HEK293 (cell line): ENCODE data around the gene IZUMO4.

Source experiments
- CTCF ChIP-seq: fragments of 450-650 bp; formaldehyde crosslinking; IDR thresholded peaks from 2 replicates; pipeline ENCODE4 v1.5.1; 2016; ENCODE audit warnings: missing biosample characterization, missing genetic modification characterization
- KLF10 ChIP-seq: fragments of 450-650 bp; IDR thresholded peaks from 2 replicates; pipeline ENCODE4 v1.5.1; 2018; ENCODE audit warnings: missing biosample characterization, mild to moderate bottlenecking, missing genetic modification characterization
- PRDM4 ChIP-seq: fragments of 450-650 bp; formaldehyde crosslinking; IDR thresholded peaks from 2 replicates; pipeline ENCODE4 v1.5.1; 2017; ENCODE audit warnings: missing biosample characterization, missing genetic modification characterization
- REST ChIP-seq: fragments of 450-650 bp; formaldehyde crosslinking; IDR thresholded peaks from 2 replicates; pipeline ENCODE4 v1.5.1; 2016; ENCODE audit warnings: missing biosample characterization, missing genetic modification characterization
- WT1 ChIP-seq: fragments of 450-650 bp; formaldehyde crosslinking; IDR thresholded peaks from 2 replicates; pipeline ENCODE4 v1.5.1; 2016; ENCODE audit warnings: missing biosample characterization, missing genetic modification characterization
- ZBTB11 ChIP-seq: fragments of 450-650 bp; formaldehyde crosslinking; conservative IDR thresholded peaks from 2 replicates; pipeline ENCODE4 v1.5.1; 2016; ENCODE audit warnings: low read depth, missing biosample characterization, missing genetic modification characterization
- ZNF350 ChIP-seq: fragments of 450-650 bp; formaldehyde crosslinking; IDR thresholded peaks from 2 replicates; pipeline ENCODE4 v1.5.0; 2017; ENCODE audit warnings: missing biosample characterization, mild to moderate bottlenecking, missing genetic modification characterization
- ZNF514 ChIP-seq: fragments of 450-650 bp; formaldehyde crosslinking; IDR thresholded peaks from 2 replicates; pipeline ENCODE4 v1.5.1; 2016; ENCODE audit warnings: missing biosample characterization, missing genetic modification characterization
- ZNF830 ChIP-seq: fragments of 450-650 bp; IDR thresholded peaks from 2 replicates; pipeline ENCODE4 v1.5.0; 2018; ENCODE audit warnings: missing biosample characterization, missing genetic modification characterization, low read depth, mild to moderate bottlenecking, moderate library complexity

- TF ChIP-seq REST (tag by site-specific recombination) (no peak), ZNF514 (no peak), ZNF830 (tag by site-specific recombination) (no peak), CTCF (tag by site-specific recombination) (no peak), ZNF350 (tag by site-specific recombination) (no peak), WT1 (tag by site-specific recombination) (no peak), KLF10 (tag by site-specific recombination) (no peak), PRDM4 (tag by site-specific recombination) (no peak), ZBTB11 (tag by site-specific recombination) (no peak)
These were observed 6.5 kb downstream of the IZUMO4 start for GRCh38 chr19:2103045-2103707.
